Stomach (tissue), 4 donors: ENCODE data around the gene C4orf50.

Experiments
- CTCF ChIP-seq, 7 experiments: fragments of 450-650 bp in 4 of 7; fragments of 200-600 bp in 3 of 7; sonication (generic) in 3 of 7; IDR thresholded peaks; one replicate each; pipeline ENCODE4 v1.5.1; 2016 to 2019; ENCODE audit warnings: antibody characterized with exemption in 7 of 7, control low read depth in 2 of 7, mild to moderate bottlenecking in 1 of 7
- POLR2AphosphoS5 ChIP-seq, 3 donors: sonication (generic); formaldehyde crosslinking; IDR thresholded peaks; one replicate each; pipeline ENCODE4 v1.6.1; 2016; ENCODE audit warnings: antibody characterized with exemption in 3 of 3

- TF ChIP-seq POLR2AphosphoS5 (IDR thresholded peaks at IDR 0.05): no peak
- no peak for TF ChIP-seq CTCF (IDR thresholded peaks at IDR 0.05)
Observed at GRCh38 chr4:5913454-5913853, 104.8 kb downstream of the C4orf50 start.
